Measurements from ENCODE around the gene MBNL1. TPM values are rescaled to one million over a fixed set of nuclear protein-coding genes. Genes with fewer than 3 reads are reported as not detected.

MBNL1 gene
- polyA plus RNA-seq, 1 experiment: 203 TPM

- TF ChIP-seq CTCF (IDR thresholded peaks at IDR 0.05; ENCODE audit: insufficient read depth, low read depth, low read length): no peak
- Histone ChIP-seq H3K4me3 (ENCODE audit: low read depth, low read length) (no peak overlapping the region), H3K27me3 (ENCODE audit: control insufficient read depth, insufficient read depth, low read length) (no peaks in the 10 kb centered on the region), H3K36me3 (ENCODE audit: control insufficient read depth, insufficient read depth, low read length) (no peaks in the 10 kb centered on the region; the same call in 1 of the 2 replicates)
- ChIA-PET POLR2A (no interaction called here), CTCF (no interaction called here)
- DNase-seq (ENCODE audit: low read depth): no peak
Measured at GRCh38 chr3:152384412-152384811, 115.7 kb downstream of the MBNL1 start.

GRCh38 chr3:152385761-152386160, 117.0 kb downstream of the MBNL1 start:
- POLR2A ChIA-PET: no interaction called here
- no peak overlapping the region for H3K4me3 ChIP-seq (ENCODE audit: low read depth, low read length)
- TF ChIP-seq CTCF (IDR thresholded peaks at IDR 0.05; ENCODE audit: insufficient read depth, low read depth, low read length): no peak
- peak; percentile 80 for DNase-seq (ENCODE audit: low read depth)
- CTCF ChIA-PET: no interaction called here
- H3K27me3 ChIP-seq (ENCODE audit: control insufficient read depth, insufficient read depth, low read length): no peaks in the 10 kb centered on the region
- H3K36me3 ChIP-seq (ENCODE audit: control insufficient read depth, insufficient read depth, low read length): no peaks in the 10 kb centered on the region

GRCh38 chr3:152386208-152386607, 117.5 kb downstream of the MBNL1 start:
- Histone ChIP-seq H3K4me3 (ENCODE audit: low read depth, low read length) (no peak overlapping the region), H3K27me3 (ENCODE audit: control insufficient read depth, insufficient read depth, low read length) (no peaks in the 10 kb centered on the region), H3K36me3 (ENCODE audit: control insufficient read depth, insufficient read depth, low read length) (no peaks in the 10 kb centered on the region)
- no peak for TF ChIP-seq CTCF (IDR thresholded peaks at IDR 0.05; ENCODE audit: insufficient read depth, low read depth, low read length)
- POLR2A ChIA-PET: no interaction called here
- DNase-seq (ENCODE audit: low read depth): no peak
- CTCF ChIA-PET: interaction anchor here (1.3 kb wide), 1 partner anchor 13 kb away, joined by 3 read pairs; no protein-coding TSS in a partner anchor

GRCh38 chr3:152388631-152389030, 119.9 kb downstream of the MBNL1 start:
- no peaks in the 10 kb centered on the region for H3K36me3 ChIP-seq (ENCODE audit: control insufficient read depth, insufficient read depth, low read length)
- no peaks in the 10 kb centered on the region for H3K27me3 ChIP-seq (ENCODE audit: control insufficient read depth, insufficient read depth, low read length)
- ChIA-PET POLR2A (no interaction called here), CTCF (no interaction called here)
- no peak overlapping the region for H3K4me3 ChIP-seq (ENCODE audit: low read depth, low read length)
- no peak for DNase-seq (ENCODE audit: low read depth)
- no peak for TF ChIP-seq CTCF (IDR thresholded peaks at IDR 0.05; ENCODE audit: insufficient read depth, low read depth, low read length)

- no peak for TF ChIP-seq CTCF (IDR thresholded peaks at IDR 0.05; ENCODE audit: insufficient read depth, low read depth, low read length)
- Histone ChIP-seq H3K4me3 (ENCODE audit: low read depth, low read length) (no peak overlapping the region), H3K27me3 (ENCODE audit: control insufficient read depth, insufficient read depth, low read length) (no peaks in the 10 kb centered on the region), H3K36me3 (ENCODE audit: control insufficient read depth, insufficient read depth, low read length) (no peaks in the 10 kb centered on the region)
- ChIA-PET CTCF (interaction anchor here (0.7 kb wide), 1 partner anchor 13 kb away, joined by 3 read pairs; no protein-coding TSS in a partner anchor), POLR2A (interaction anchor here (0.7 kb wide), 1 partner anchor 60 kb away, joined by 3 read pairs; no protein-coding TSS in a partner anchor)
- DNase-seq (ENCODE audit: low read depth): no peak
Measured at GRCh38 chr3:152389316-152389934, 120.7 kb downstream of the MBNL1 start.

Data from BJ (cell line).